PC-9 (cell line): ENCODE measurements around the gene RFTN1.

ENCODE experiments used
- CTCF ChIP-seq: fragments of 200-600 bp; sonication (generic); conservative IDR thresholded peaks from 2 replicates; pipeline ENCODE4 v1.6.1; 2017; ENCODE audit warnings: mixed run types, antibody characterized with exemption, mild to moderate bottlenecking, moderate library complexity
- EZH2 ChIP-seq: fragments of 200-600 bp; sonication (generic); IDR thresholded peaks from 2 replicates; pipeline ENCODE4 v1.8.0; 2017; ENCODE audit warnings: antibody characterized with exemption, low read depth

- TF ChIP-seq EZH2 (no peak), CTCF (no peak)
Measured at GRCh38 chr3:16336825-16337224, 176.7 kb downstream of the RFTN1 start.
